ENCODE data around the gene RB1. TPM values are rescaled to one million over a fixed set of nuclear protein-coding genes. Genes with fewer than 3 reads are reported as not detected.
"Not testable (repeated sequence)": the region's sequence is repeated elsewhere in the genome, so short reads cannot be mapped to it uniquely, and the experiment has no call there.

RB1 gene
- total RNA-seq, 2 donors from 2014 or later: 42.1 to 43.7 TPM

DNA sequence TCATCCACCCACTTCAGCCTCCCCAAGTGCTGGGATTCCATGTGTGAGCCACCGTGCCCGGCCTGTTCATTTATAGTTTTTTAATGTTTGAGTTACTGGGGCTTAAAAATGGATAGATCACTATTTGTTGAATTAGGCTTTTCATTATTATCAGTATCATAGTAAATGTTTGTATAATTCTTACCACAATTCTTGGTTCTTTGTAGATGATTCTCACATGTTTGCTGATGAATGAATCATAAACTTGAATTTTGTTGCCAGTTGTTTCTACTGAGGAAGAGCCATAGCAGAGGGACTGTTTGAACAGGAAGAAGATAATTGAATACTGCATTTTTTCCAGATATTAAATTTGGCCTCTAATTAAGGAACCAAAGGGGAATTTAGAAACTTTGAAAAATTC, 112.0 kb downstream of the RB1 start:
- no peaks in the 10 kb centered on the region for H3K36me3 ChIP-seq
- intact Hi-C loops (cut with DNase I): loop anchor here (10.0 kb wide), 1 partner anchor 181 kb away; the partner anchor contains the start of gene ITM2B
- H3K9me3 ChIP-seq: no peaks in the 10 kb centered on the region
- H3K27ac ChIP-seq: no peak overlapping the region
- H3K27me3 ChIP-seq (replicated peaks; ENCODE audit: insufficient read depth): no peaks in the 10 kb centered on the region
- no peak for DNase-seq (ENCODE audit: low spot score)
- TF ChIP-seq POLR2A (IDR thresholded peaks at IDR 0.05) (no peak), POLR2AphosphoS5 (IDR thresholded peaks at IDR 0.05) (no peak)
- TF ChIP-seq, protein P1, sequence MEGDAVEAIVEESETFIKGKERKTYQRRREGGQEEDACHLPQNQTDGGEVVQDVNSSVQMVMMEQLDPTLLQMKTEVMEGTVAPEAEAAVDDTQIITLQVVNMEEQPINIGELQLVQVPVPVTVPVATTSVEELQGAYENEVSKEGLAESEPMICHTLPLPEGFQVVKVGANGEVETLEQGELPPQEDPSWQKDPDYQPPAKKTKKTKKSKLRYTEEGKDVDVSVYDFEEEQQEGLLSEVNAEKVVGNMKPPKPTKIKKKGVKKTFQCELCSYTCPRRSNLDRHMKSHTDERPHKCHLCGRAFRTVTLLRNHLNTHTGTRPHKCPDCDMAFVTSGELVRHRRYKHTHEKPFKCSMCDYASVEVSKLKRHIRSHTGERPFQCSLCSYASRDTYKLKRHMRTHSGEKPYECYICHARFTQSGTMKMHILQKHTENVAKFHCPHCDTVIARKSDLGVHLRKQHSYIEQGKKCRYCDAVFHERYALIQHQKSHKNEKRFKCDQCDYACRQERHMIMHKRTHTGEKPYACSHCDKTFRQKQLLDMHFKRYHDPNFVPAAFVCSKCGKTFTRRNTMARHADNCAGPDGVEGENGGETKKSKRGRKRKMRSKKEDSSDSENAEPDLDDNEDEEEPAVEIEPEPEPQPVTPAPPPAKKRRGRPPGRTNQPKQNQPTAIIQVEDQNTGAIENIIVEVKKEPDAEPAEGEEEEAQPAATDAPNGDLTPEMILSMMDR (IDR thresholded peaks at IDR 0.05): no peak
- WGBS: 66% methylated on average over 2 of the region's 2 CpGs
- no peaks in the 10 kb centered on the region for H3K4me1 ChIP-seq (replicated peaks)
- no peak overlapping the region for H3K4me3 ChIP-seq

GRCh38 chr13:48422003-48422402, 118.5 kb downstream of the RB1 start:
- H3K27me3 ChIP-seq (replicated peaks; ENCODE audit: insufficient read depth); DNase-seq (ENCODE audit: low spot score); H3K9me3 ChIP-seq; intact Hi-C loops (cut with DNase I); H3K27ac ChIP-seq; H3K4me1 ChIP-seq (replicated peaks); H3K36me3 ChIP-seq; H3K4me3 ChIP-seq: not testable (repeated sequence)
- 96% methylated on average over 5 of the region's 5 CpGs for WGBS

DNA sequence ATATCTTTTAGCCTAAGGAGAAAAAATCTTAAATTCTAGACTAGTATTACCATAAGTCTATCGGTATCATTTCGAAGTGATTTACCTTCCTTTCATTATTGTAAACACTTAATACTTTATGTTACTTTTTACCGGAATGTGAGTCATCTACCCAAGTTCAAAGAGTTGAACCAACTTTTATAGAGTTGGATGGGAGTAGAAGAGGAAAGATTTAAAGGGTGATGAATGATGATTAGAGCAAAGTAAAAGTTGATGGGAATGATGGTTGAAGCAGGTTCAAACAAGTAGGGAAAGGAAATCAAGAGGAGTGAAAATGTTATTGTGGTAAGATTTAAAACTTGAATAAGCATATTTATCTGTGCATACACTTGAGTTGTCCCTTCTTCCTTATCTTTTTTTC, 120.7 kb downstream of the RB1 start:
- no peaks in the 10 kb centered on the region for H3K27me3 ChIP-seq (replicated peaks; ENCODE audit: insufficient read depth)
- H3K27ac ChIP-seq: no peak overlapping the region
- no peak for DNase-seq (ENCODE audit: low spot score)
- WGBS: 30% methylated on average over 3 of the region's 3 CpGs
- H3K4me1 ChIP-seq (replicated peaks): no peaks in the 10 kb centered on the region
- H3K36me3 ChIP-seq: no peaks in the 10 kb centered on the region
- H3K4me3 ChIP-seq: no peak overlapping the region
- TF ChIP-seq POLR2A (IDR thresholded peaks at IDR 0.05) (no peak), POLR2AphosphoS5 (IDR thresholded peaks at IDR 0.05) (peak; percentile 61)
- TF ChIP-seq, protein P1 (IDR thresholded peaks at IDR 0.05): no peak
- intact Hi-C loops (cut with DNase I): no loop called here
- H3K9me3 ChIP-seq: no peaks in the 10 kb centered on the region

GRCh38 chr13:48426052-48426451, 122.5 kb downstream of the RB1 start:
- intact Hi-C loops (cut with DNase I): no loop called here
- Histone ChIP-seq H3K36me3 (no peaks in the 10 kb centered on the region), H3K4me1 (replicated peaks) (no peaks in the 10 kb centered on the region), H3K27ac (no peak overlapping the region), H3K9me3 (no peaks in the 10 kb centered on the region), H3K4me3 (no peak overlapping the region), H3K27me3 (replicated peaks; ENCODE audit: insufficient read depth) (no peaks in the 10 kb centered on the region)
- TF ChIP-seq, protein P1 (IDR thresholded peaks at IDR 0.05): no peak
- no peak for TF ChIP-seq POLR2AphosphoS5 (IDR thresholded peaks at IDR 0.05)
- no peak for DNase-seq (ENCODE audit: low spot score)

DNA sequence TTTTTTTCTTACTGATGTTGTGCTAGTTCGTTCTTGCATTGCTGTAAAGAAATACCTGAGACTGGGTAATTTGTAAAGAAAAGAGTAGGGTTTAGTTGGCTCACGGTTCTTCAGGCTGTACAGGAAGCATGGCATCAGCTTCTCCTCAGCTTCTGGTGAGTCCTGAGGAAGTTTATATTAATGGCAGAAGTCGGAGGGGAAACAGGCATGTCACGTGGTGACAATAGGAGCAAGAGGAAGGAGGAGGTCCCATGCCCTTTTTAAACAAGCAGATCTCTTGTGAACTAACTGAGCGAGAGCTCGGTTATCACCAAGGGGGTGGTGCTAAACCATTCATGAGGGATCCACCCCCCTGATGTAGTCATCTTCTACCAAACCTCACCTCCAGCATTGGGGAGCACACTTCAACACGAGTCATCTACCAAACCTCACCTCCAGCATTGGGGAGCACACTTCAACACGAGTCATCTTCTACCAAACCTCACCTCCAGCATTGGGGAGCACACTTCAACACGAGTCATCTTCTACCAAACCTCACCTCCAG, 123.3 kb downstream of the RB1 start:
- H3K27me3 ChIP-seq (replicated peaks; ENCODE audit: insufficient read depth); H3K4me3 ChIP-seq; H3K4me1 ChIP-seq (replicated peaks); H3K27ac ChIP-seq; intact Hi-C loops (cut with DNase I); H3K36me3 ChIP-seq; H3K9me3 ChIP-seq; DNase-seq (ENCODE audit: low spot score): not testable (repeated sequence)
- WGBS: 71% methylated on average over 8 of the region's 9 CpGs

DNA sequence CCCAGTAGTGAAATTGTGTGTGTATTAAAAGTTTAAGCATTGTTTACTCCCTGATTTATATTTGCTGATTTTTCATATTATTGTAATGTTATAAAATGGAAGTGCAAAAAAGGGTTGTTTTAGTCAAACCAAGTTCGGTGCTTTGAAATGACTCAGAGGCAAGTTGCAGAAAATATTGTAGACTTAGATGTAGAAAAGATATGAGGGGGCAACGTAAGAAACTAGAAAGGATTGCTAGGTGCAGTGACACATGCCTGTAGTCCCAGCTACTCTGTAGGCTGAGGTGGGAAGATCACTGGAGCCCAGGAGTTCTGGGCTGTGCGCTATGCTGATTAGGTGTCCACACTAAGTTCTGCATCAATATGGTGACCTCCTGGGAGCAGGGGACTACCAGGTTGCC, 125.5 kb downstream of the RB1 start:
- TF ChIP-seq POLR2AphosphoS5 (IDR thresholded peaks at IDR 0.05) (no peak), POLR2A (IDR thresholded peaks at IDR 0.05) (no peak)
- TF ChIP-seq, protein P1 (IDR thresholded peaks at IDR 0.05): no peak
- H3K27ac ChIP-seq: no peak overlapping the region
- no peaks in the 10 kb centered on the region for H3K9me3 ChIP-seq
- no peaks in the 10 kb centered on the region for H3K27me3 ChIP-seq (replicated peaks; ENCODE audit: insufficient read depth)
- no peak overlapping the region for H3K4me3 ChIP-seq
- peaks cover 4% of the 10 kb centered on the region for H3K4me1 ChIP-seq (replicated peaks)
- intact Hi-C loops (cut with DNase I): no loop called here
- no peak for DNase-seq (ENCODE audit: low spot score)
- no peaks in the 10 kb centered on the region for H3K36me3 ChIP-seq
- WGBS: 76% methylated on average over 3 of the region's 3 CpGs
